IPS-15b (cell line): Measurements from ENCODE around the gene ZNF148.

ENCODE experiments used
- H3K27me3 ChIP-seq: one replicate; pipeline ENCODE4 v1.6.1; 2013; ENCODE audit warnings: low read length; ENCODE audit not compliant: control insufficient read depth, insufficient read depth
- H3K36me3 ChIP-seq: one replicate; pipeline ENCODE4 v1.6.1; 2013; ENCODE audit warnings: low read length; ENCODE audit not compliant: control insufficient read depth, insufficient read depth
- H3K4me1 ChIP-seq: one replicate; pipeline ENCODE4 v1.6.1; 2013; ENCODE audit warnings: mild to moderate bottlenecking, low read length; ENCODE audit not compliant: control insufficient read depth, insufficient read depth
- H3K4me3 ChIP-seq: one replicate; pipeline ENCODE4 v1.5.1; 2013; ENCODE audit warnings: low read depth, low read length
- H3K9ac ChIP-seq: one replicate; pipeline ENCODE4 v1.6.1; 2013; ENCODE audit warnings: low read depth, mild to moderate bottlenecking, low read length
- H3K9me3 ChIP-seq: one replicate; pipeline ENCODE4 v1.6.1; 2013; ENCODE audit warnings: mild to moderate bottlenecking, low read length; ENCODE audit not compliant: control insufficient read depth, insufficient read depth

The ZNF148 gene

GRCh38 chr3:125306620-125307019, 68.5 kb downstream of the ZNF148 start:
- no peaks in the 10 kb centered on the region for H3K36me3 ChIP-seq
- H3K9me3 ChIP-seq, result no peaks in the 10 kb centered on the region
- no peaks in the 10 kb centered on the region for H3K4me1 ChIP-seq
- no peaks in the 10 kb centered on the region for H3K27me3 ChIP-seq
- no peak overlapping the region for H3K4me3 ChIP-seq
- no peak overlapping the region for H3K9ac ChIP-seq

DNA sequence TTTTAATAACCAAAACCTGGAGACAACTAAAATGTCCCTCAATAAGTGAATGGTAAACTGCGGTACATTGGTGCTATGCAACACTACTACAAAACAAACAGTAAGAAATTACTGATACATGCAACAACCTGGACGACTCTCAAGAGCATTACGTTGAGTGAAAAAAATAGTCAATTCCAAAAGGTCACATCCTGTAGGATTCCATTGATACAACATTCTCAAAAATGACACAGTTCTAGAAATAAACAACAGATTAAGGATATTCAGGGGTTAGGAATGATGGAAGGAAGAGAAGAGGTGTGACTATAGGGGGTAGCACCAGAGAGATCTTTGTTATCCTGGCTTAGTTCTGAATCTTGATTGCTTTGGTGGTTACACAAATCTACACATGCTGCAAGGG, 72.2 kb downstream of the ZNF148 start:
- no peaks in the 10 kb centered on the region for H3K27me3 ChIP-seq
- H3K4me3 ChIP-seq, result no peak overlapping the region
- H3K9me3 ChIP-seq, result no peaks in the 10 kb centered on the region
- no peaks in the 10 kb centered on the region for H3K4me1 ChIP-seq
- H3K9ac ChIP-seq, result no peak overlapping the region
- H3K36me3 ChIP-seq, result no peaks in the 10 kb centered on the region

DNA sequence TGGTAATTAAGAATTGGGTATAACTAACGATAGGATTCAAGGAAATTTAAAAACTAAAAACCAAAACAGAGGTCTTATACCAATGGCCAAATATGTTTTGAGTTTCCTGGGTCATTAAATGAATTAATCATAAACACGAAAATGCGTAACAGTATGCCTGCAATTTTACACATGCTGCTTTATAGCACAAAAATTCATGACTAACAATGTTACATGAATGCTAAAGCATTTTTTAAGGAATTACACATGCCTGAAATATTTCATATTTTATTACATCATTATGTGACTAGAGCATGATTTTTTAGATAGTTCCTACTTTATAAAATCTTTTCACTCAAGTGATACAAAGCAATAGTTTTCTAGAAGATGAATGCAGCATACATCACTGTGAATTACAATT, 74.7 kb downstream of the ZNF148 start:
- Histone ChIP-seq H3K9me3 (no peaks in the 10 kb centered on the region), H3K4me1 (no peaks in the 10 kb centered on the region), H3K9ac (no peak overlapping the region), H3K36me3 (no peaks in the 10 kb centered on the region), H3K4me3 (no peak overlapping the region), H3K27me3 (no peaks in the 10 kb centered on the region)

DNA sequence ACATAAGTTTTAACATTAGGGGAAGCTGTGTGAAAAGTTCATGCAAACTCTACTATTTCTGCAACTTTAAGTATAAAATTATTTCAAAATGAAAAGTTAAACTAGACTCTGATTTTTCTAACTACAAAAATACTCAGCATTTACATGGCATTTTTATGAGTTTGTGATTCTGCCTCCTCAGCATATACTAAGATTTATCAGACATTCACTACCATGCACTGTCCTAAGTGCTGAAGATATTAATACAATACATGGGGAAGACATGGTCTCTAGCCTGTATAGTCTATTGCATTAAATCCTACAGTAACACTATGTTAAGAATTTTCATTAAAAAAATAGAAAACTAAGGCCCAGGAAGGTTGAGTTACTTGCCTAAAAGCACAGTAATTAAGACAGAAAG, 80.7 kb downstream of the ZNF148 start:
- Histone ChIP-seq H3K9me3 (no peaks in the 10 kb centered on the region), H3K4me1 (no peaks in the 10 kb centered on the region), H3K27me3 (no peaks in the 10 kb centered on the region), H3K36me3 (no peaks in the 10 kb centered on the region), H3K9ac (no peak overlapping the region), H3K4me3 (no peak overlapping the region)

DNA sequence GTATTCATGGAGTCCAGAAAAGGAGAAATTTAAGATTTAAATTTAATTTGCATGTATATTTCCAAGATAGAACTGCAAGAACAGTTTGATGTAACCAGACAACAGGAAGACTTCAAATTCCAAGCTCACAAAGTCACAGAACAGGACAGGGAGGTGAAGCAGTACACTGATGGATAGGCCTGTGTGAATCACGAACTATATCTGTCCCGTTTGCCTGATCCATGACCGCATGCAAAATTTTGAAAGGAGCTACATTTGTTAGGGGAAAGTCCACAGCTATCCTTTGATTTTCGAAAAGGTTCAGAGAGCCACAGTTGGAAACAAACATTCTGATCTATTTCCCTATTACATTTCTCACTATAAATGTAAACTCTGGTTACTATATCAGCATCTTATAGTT, 83.1 kb downstream of the ZNF148 start:
- no peaks in the 10 kb centered on the region for H3K9me3 ChIP-seq
- H3K4me3 ChIP-seq, result no peak overlapping the region
- H3K36me3 ChIP-seq, result no peaks in the 10 kb centered on the region
- H3K9ac ChIP-seq, result no peak overlapping the region
- no peaks in the 10 kb centered on the region for H3K27me3 ChIP-seq
- no peaks in the 10 kb centered on the region for H3K4me1 ChIP-seq

DNA sequence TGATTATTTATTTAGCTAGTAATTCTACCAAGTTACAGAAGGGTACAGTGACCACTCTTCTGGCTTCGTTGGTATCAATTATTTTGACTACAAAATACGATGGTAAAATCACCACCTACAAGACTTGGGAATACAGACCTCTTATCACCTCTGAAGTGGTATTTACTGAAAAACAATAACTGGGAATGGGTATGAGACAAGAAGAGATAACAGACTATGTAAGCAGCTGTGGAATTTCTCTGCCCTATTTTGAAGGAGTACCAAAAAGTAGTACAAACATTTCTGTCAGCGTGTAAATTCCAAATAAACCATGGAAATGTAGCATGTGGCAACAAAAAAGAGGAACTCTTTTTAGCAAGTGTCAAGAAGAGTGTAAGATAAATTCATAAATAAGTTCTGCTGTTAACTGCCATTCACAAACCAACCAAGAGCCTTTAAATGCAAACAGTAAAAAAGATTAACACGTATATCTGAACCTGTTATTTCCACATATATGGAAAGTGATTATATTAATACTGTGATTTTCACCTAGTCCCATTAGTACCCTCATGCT, 85.6 kb downstream of the ZNF148 start:
- no peaks in the 10 kb centered on the region for H3K36me3 ChIP-seq

DNA sequence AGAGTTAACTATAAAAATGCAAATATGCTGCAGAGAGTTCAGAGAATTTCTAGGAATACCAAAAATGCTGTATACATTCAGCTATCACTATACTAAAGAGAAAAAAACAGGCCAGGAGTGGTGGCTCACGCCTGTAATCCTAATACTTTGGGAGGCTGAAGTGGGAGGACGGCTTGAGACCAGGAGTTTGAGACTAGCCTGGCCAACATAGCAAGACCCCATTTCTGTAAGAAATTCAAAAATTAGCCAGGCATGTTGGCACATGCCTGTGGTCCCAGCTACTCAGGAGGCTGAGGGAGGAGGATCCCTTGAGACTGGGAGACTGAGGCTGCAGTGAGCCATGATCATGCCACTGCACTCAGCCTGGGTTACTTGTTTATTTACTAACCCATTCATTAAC, 87.9 kb downstream of the ZNF148 start:
- no peaks in the 10 kb centered on the region for H3K36me3 ChIP-seq
- H3K27me3 ChIP-seq, result no peaks in the 10 kb centered on the region
- H3K4me3 ChIP-seq, result no peak overlapping the region
- no peaks in the 10 kb centered on the region for H3K9me3 ChIP-seq
- H3K9ac ChIP-seq, result no peak overlapping the region
- H3K4me1 ChIP-seq, result peaks cover 4% of the 10 kb centered on the region

More for the DNA sequence above, 85.6 kb downstream of the ZNF148 start:
- Histone ChIP-seq H3K9ac (no peak overlapping the region), H3K27me3 (no peaks in the 10 kb centered on the region), H3K4me3 (no peak overlapping the region), H3K4me1 (no peaks in the 10 kb centered on the region), H3K9me3 (no peaks in the 10 kb centered on the region)

DNA sequence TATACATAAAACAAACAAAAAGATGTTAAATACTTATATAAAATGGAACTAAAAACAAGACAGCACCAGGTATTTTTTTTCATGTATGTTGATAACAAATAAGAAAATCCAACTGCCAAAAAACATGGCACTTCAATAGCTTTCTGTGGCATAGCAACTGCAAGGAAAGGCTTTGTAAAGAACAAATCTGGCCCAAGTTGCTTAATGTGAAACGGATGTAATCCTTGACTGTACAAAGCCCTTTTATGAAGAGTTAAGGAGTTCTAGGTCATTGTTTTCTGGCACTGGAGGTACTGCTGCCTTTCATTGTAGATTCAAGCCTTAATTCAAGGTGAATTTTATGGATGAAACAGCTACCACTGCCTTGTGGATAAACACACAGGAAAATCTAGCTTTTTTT, 93.7 kb downstream of the ZNF148 start:
- no peaks in the 10 kb centered on the region for H3K36me3 ChIP-seq
- peaks cover 13% of the 10 kb centered on the region for H3K4me1 ChIP-seq
- no peaks in the 10 kb centered on the region for H3K9me3 ChIP-seq
- H3K9ac ChIP-seq, result no peak overlapping the region
- H3K27me3 ChIP-seq, result no peaks in the 10 kb centered on the region
- no peak overlapping the region for H3K4me3 ChIP-seq

GRCh38 chr3:125280668-125281361, 94.3 kb downstream of the ZNF148 start:
- no peak overlapping the region for H3K9ac ChIP-seq
- no peaks in the 10 kb centered on the region for H3K36me3 ChIP-seq
- H3K27me3 ChIP-seq, result no peaks in the 10 kb centered on the region
- H3K4me1 ChIP-seq, result peaks cover 13% of the 10 kb centered on the region
- H3K4me3 ChIP-seq, result no peak overlapping the region
- H3K9me3 ChIP-seq, result no peaks in the 10 kb centered on the region

GRCh38 chr3:125278155-125278554, 97.0 kb downstream of the ZNF148 start:
- no peaks in the 10 kb centered on the region for H3K36me3 ChIP-seq

DNA sequence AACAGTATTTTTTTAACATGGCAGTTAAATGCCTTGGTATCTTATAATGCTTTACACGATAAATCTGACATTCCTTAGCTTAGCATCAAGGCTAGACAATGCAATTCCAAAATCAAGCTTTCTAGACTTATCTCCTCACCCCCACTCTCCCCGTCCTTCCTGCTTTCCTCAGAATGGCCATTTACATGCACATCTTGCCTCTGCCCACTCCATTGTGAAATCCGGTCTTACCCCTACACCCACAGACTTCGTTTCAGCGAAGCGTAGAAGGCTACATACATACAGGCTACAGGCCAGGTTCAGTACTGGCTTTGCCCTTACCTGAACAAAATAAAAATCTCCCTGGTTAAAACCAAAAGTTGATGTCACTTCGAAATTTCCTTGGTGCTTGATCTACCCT, 104.0 kb downstream of the ZNF148 start:
- H3K9me3 ChIP-seq, result no peaks in the 10 kb centered on the region
- no peak overlapping the region for H3K9ac ChIP-seq
- no peaks in the 10 kb centered on the region for H3K4me1 ChIP-seq
- no peak overlapping the region for H3K4me3 ChIP-seq
- no peaks in the 10 kb centered on the region for H3K27me3 ChIP-seq
- no peaks in the 10 kb centered on the region for H3K36me3 ChIP-seq

More at GRCh38 chr3:125278155-125278554, 97.0 kb downstream of the ZNF148 start:
- Histone ChIP-seq H3K4me1 (peaks cover 13% of the 10 kb centered on the region), H3K9me3 (no peaks in the 10 kb centered on the region), H3K4me3 (no peak overlapping the region), H3K9ac (no peak overlapping the region), H3K27me3 (no peaks in the 10 kb centered on the region)

DNA sequence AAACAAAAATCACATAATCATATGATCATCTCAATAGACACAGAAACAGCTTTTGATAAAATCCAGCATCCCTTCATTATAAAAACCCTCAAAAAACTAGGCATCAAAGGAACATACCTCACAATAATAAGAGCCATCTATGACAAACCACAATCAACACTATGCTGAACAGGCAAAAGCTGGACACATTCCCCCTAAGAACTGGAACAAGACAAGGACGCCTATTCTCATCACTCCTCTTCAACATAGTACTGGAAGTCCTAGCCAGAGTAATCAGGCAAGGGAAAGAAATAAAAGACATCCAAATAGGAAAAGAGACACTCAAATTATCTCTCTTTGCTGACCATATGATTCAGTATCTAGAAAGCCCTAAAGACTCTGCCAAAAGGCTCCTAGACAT, 107.7 kb downstream of the ZNF148 start:
- Histone ChIP-seq H3K9me3 (no peaks in the 10 kb centered on the region), H3K27me3 (no peaks in the 10 kb centered on the region), H3K9ac (no peak overlapping the region), H3K36me3 (no peaks in the 10 kb centered on the region), H3K4me1 (no peaks in the 10 kb centered on the region), H3K4me3 (no peak overlapping the region)
